Measurements from ENCODE around the gene PABPN1. TPM values are rescaled to one million over a fixed set of nuclear protein-coding genes. Genes with fewer than 3 reads are reported as not detected.
A peak's percentile ranks its signal among the peaks of the same experiment; 100 is the strongest.

PABPN1 gene
- total and polyA plus RNA-seq, 2 of the 13 experiments (the other 11 are each of a cell fraction or from before 2014, with no cell fraction given): 233 to 524 TPM

GRCh38 chr14:23320584-23321571 is at the start of gene PABPN1 (continued):
- peak; percentile 97; the same call in 1 of the 2 replicates for TF ChIP-seq ZHX1 (CRISPR knock-in tag; IDR thresholded peaks at IDR 0.05; ENCODE audit: low read depth)
- TF ChIP-seq ZSCAN5A (CRISPR knock-in tag; IDR thresholded peaks at IDR 0.05; ENCODE audit: borderline replicate concordance): peak; percentile 91; the same call in 1 of the 2 replicates
- no peak for TF ChIP-seq TEAD2 (CRISPR knock-in tag; IDR thresholded peaks at IDR 0.05)
- TF ChIP-seq TIGD3 (CRISPR knock-in tag; IDR thresholded peaks at IDR 0.05; ENCODE audit: borderline replicate concordance): no peak; the same call in 1 of the 2 replicates
- TF ChIP-seq ZNF747 (CRISPR knock-in tag; IDR thresholded peaks at IDR 0.05; ENCODE audit: borderline replicate concordance): peak; percentile 79; the same call in 1 of the 2 replicates
- TF ChIP-seq TERF1 (CRISPR knock-in tag; IDR thresholded peaks at IDR 0.05): no peak
- TF ChIP-seq HIVEP1 (CRISPR knock-in tag; IDR thresholded peaks at IDR 0.05): peak; percentile 93; the same call in 1 of the 2 replicates
- peak; percentile 85; the same call in 1 of the 2 replicates for TF ChIP-seq NFKBIZ (CRISPR knock-in tag; IDR thresholded peaks at IDR 0.05)
- TF ChIP-seq GLMP (CRISPR knock-in tag; IDR thresholded peaks at IDR 0.05; ENCODE audit: borderline replicate concordance): no peak
- peak; percentile 98 for TF ChIP-seq PBX2 (CRISPR knock-in tag; IDR thresholded peaks at IDR 0.05)
- no peak for TF ChIP-seq MTA1 (CRISPR knock-in tag; IDR thresholded peaks at IDR 0.05; ENCODE audit: borderline replicate concordance)
- no peak; the same call in 1 of the 2 replicates for TF ChIP-seq DNMT3B (CRISPR knock-in tag; conservative IDR thresholded peaks at IDR 0.05)
- TF ChIP-seq TARDBP (CRISPR knock-in tag; IDR thresholded peaks at IDR 0.05): peak; percentile 99
- peak; percentile 82 for TF ChIP-seq KMT2A (CRISPR knock-in tag; IDR thresholded peaks at IDR 0.05)
- no peak for TF ChIP-seq ZNF878 (CRISPR knock-in tag; IDR thresholded peaks at IDR 0.05)
- no peak; the same call in 1 of the 2 replicates for TF ChIP-seq JUND (CRISPR knock-in tag; IDR thresholded peaks at IDR 0.05)
- 0 out of 2 replicates have a peak, but pooled peaks have one; percentile 61 for TF ChIP-seq FOXK2 (IDR thresholded peaks at IDR 0.05)
- no peak for TF ChIP-seq TCF7 (IDR thresholded peaks at IDR 0.05; ENCODE audit: low read depth)
- peak; percentile 93 for TF ChIP-seq MED1 (CRISPR knock-in tag; IDR thresholded peaks at IDR 0.05)
